ENCODE data around the gene CCDC121.

Gene CCDC121

GRCh38 chr2:27651056-27651455 is 22.2 kb upstream of the CCDC121 start:
- no peak for TF ChIP-seq EZH2 (IDR thresholded peaks at IDR 0.05; ENCODE audit: borderline replicate concordance, low read length)
- no peak for TF ChIP-seq CTCF (IDR thresholded peaks at IDR 0.05; ENCODE audit: low read length)
- no peaks in the 10 kb centered on the region for H3K79me2 ChIP-seq (ENCODE audit: insufficient read depth, low read length)
- H2AFZ ChIP-seq (ENCODE audit: low read length) = no peak overlapping the region
- H3K9ac ChIP-seq (ENCODE audit: low read length) = no peak overlapping the region
- H3K27ac ChIP-seq (ENCODE audit: low read depth, low read length, poor library complexity, severe bottlenecking) = no peak overlapping the region
- no peak overlapping the region for H3K4me2 ChIP-seq (ENCODE audit: low read length)
- no peaks in the 10 kb centered on the region for H3K27me3 ChIP-seq (ENCODE audit: insufficient read depth, low read length)
- H4K20me1 ChIP-seq (ENCODE audit: insufficient read depth, low read length) = no peaks in the 10 kb centered on the region
- no peaks in the 10 kb centered on the region for H3K4me1 ChIP-seq (ENCODE audit: insufficient read depth, low read length, severe bottlenecking)
- H3F3A ChIP-seq (ENCODE audit: insufficient read depth, low read length) = no peaks in the 10 kb centered on the region
- H3K9me3 ChIP-seq (ENCODE audit: low read length) = no peaks in the 10 kb centered on the region
- H3K36me3 ChIP-seq (ENCODE audit: insufficient read depth, low read length) = peaks cover 83% of the 10 kb centered on the region
- H3K4me3 ChIP-seq (ENCODE audit: low read depth, low read length, poor library complexity, severe bottlenecking) = no peak overlapping the region
- H3K9me2 ChIP-seq (ENCODE audit: low read depth, low read length) = no peaks in the 10 kb centered on the region

- Histone ChIP-seq H3K36me3 (ENCODE audit: insufficient read depth, low read length) (peaks cover 74% of the 10 kb centered on the region), H3K9ac (ENCODE audit: low read length) (no peak overlapping the region), H3K79me2 (ENCODE audit: insufficient read depth, low read length) (no peaks in the 10 kb centered on the region), H3K4me2 (ENCODE audit: low read length) (no peak overlapping the region), H4K20me1 (ENCODE audit: insufficient read depth, low read length) (no peaks in the 10 kb centered on the region), H3K27ac (ENCODE audit: low read depth, low read length, poor library complexity, severe bottlenecking) (no peak overlapping the region), H3K4me1 (ENCODE audit: insufficient read depth, low read length, severe bottlenecking) (no peaks in the 10 kb centered on the region), H3K27me3 (ENCODE audit: insufficient read depth, low read length) (no peaks in the 10 kb centered on the region), H3K9me2 (ENCODE audit: low read depth, low read length) (no peaks in the 10 kb centered on the region), H3F3A (ENCODE audit: insufficient read depth, low read length) (no peaks in the 10 kb centered on the region), H3K4me3 (ENCODE audit: low read depth, low read length, poor library complexity, severe bottlenecking) (no peak overlapping the region), H3K9me3 (ENCODE audit: low read length) (no peaks in the 10 kb centered on the region), H2AFZ (ENCODE audit: low read length) (no peak overlapping the region)
- TF ChIP-seq CTCF (IDR thresholded peaks at IDR 0.05; ENCODE audit: low read length) (no peak), EZH2 (IDR thresholded peaks at IDR 0.05; ENCODE audit: borderline replicate concordance, low read length) (no peak)
These were observed 18.9 kb upstream of the CCDC121 start for GRCh38 chr2:27647737-27648136.

GRCh38 chr2:27647289-27647688 is 18.5 kb upstream of the CCDC121 start:
- Histone ChIP-seq H3K36me3 (ENCODE audit: insufficient read depth, low read length) (peaks cover 70% of the 10 kb centered on the region), H3K27me3 (ENCODE audit: insufficient read depth, low read length) (no peaks in the 10 kb centered on the region), H2AFZ (ENCODE audit: low read length) (no peak overlapping the region), H3K9ac (ENCODE audit: low read length) (no peak overlapping the region), H3K9me2 (ENCODE audit: low read depth, low read length) (no peaks in the 10 kb centered on the region), H3K9me3 (ENCODE audit: low read length) (no peaks in the 10 kb centered on the region), H3K27ac (ENCODE audit: low read depth, low read length, poor library complexity, severe bottlenecking) (no peak overlapping the region), H3K4me3 (ENCODE audit: low read depth, low read length, poor library complexity, severe bottlenecking) (no peak overlapping the region), H3K4me2 (ENCODE audit: low read length) (no peak overlapping the region), H3K79me2 (ENCODE audit: insufficient read depth, low read length) (no peaks in the 10 kb centered on the region), H4K20me1 (ENCODE audit: insufficient read depth, low read length) (no peaks in the 10 kb centered on the region), H3F3A (ENCODE audit: insufficient read depth, low read length) (no peaks in the 10 kb centered on the region), H3K4me1 (ENCODE audit: insufficient read depth, low read length, severe bottlenecking) (no peaks in the 10 kb centered on the region)
- no peak for TF ChIP-seq EZH2 (IDR thresholded peaks at IDR 0.05; ENCODE audit: borderline replicate concordance, low read length)
- TF ChIP-seq CTCF (IDR thresholded peaks at IDR 0.05; ENCODE audit: low read length) = no peak

Measured in OCI-LY1 (cell line).